Measurements from ENCODE around the gene LRMDA.

LRMDA gene

GRCh38 chr10:75449382-75450074 is 18.1 kb downstream of the LRMDA start:
- DNase-seq = no peak

- DNase-seq = no peak
Observed at GRCh38 chr10:75450075-75450445, 18.6 kb downstream of the LRMDA start.

GRCh38 chr10:75450644-75451640 is 19.5 kb downstream of the LRMDA start:
- no peak for DNase-seq

- no peak for DNase-seq
Observed at GRCh38 chr10:75451831-75452230, 20.4 kb downstream of the LRMDA start.

GRCh38 chr10:75452997-75453396 is 21.6 kb downstream of the LRMDA start:
- DNase-seq = no peak

- DNase-seq = no peak
Observed at GRCh38 chr10:75456122-75456521, 24.7 kb downstream of the LRMDA start.

GRCh38 chr10:75460059-75460458 is 28.6 kb downstream of the LRMDA start:
- no peak for DNase-seq

GRCh38 chr10:75461672-75462649 is 30.5 kb downstream of the LRMDA start:
- no peak for DNase-seq

- DNase-seq = no peak
Observed at GRCh38 chr10:75462865-75463264, 31.4 kb downstream of the LRMDA start.

GRCh38 chr10:75464478-75465449 is 33.3 kb downstream of the LRMDA start:
- DNase-seq = no peak

- no peak for DNase-seq
Observed at GRCh38 chr10:75465450-75465827, 34.0 kb downstream of the LRMDA start.

GRCh38 chr10:75466001-75466400 is 34.6 kb downstream of the LRMDA start:
- no peak for DNase-seq

GRCh38 chr10:75466886-75467285 is 35.5 kb downstream of the LRMDA start:
- DNase-seq = no peak

- no peak for DNase-seq
Observed at GRCh38 chr10:75468612-75469005, 37.2 kb downstream of the LRMDA start.

GRCh38 chr10:75469006-75469616 is 37.7 kb downstream of the LRMDA start:
- DNase-seq = no peak

GRCh38 chr10:75470901-75471300 is 39.5 kb downstream of the LRMDA start:
- DNase-seq = no peak

- no peak for DNase-seq
Observed at GRCh38 chr10:75472685-75473084, 41.3 kb downstream of the LRMDA start.

- DNase-seq = no peak
Observed at GRCh38 chr10:75474106-75474505, 42.7 kb downstream of the LRMDA start.

GRCh38 chr10:75475460-75476182 is 44.2 kb downstream of the LRMDA start:
- no peak for DNase-seq

GRCh38 chr10:75476569-75476968 is 45.1 kb downstream of the LRMDA start:
- DNase-seq = no peak

- no peak for DNase-seq
Observed at GRCh38 chr10:75476985-75477384, 45.6 kb downstream of the LRMDA start.

Measured in DMS153 (cell line).